GM12878 (cell line): Measurements from ENCODE around the gene RIOX2. TPM values are rescaled to one million over a fixed set of nuclear protein-coding genes. Genes with fewer than 3 reads are reported as not detected.

Experiments used
- ATAC-seq: fragments of 200-7000 bp; cut with Tn5 transposase; 3 replicates; pipeline ENCODE4 v1.9.1; 2020; ENCODE audit warnings: mild to moderate bottlenecking, moderate library complexity
- BruUV-seq: library from RNA; stranded (reverse); fragments of 400-500 nt; replicated peaks from 2 replicates; lab custom pipeline; 2021; lab: Mats Ljungman, UMichigan
- CTCF ChIA-PET: fragments of 300-600 bp; sonication (Branson Sonifier 250); formaldehyde crosslinking; extraction: SDS; loops from one replicate; lab custom pipeline; 2021; ENCODE audit warnings: inconsistent platforms; lab: Yijun Ruan, JAX
- POLR2A ChIA-PET: fragments of 350-600 bp; formaldehyde crosslinking; extraction: SDS; loops from one replicate; lab custom pipeline; 2021; ENCODE audit warnings: inconsistent platforms; lab: Charles Lee
- RAD21 ChIA-PET: fragments of 300-600 bp; sonication (Branson Sonifier 250); formaldehyde crosslinking; loops from one replicate; lab custom pipeline; 2023; ENCODE audit warnings: antibody characterized with exemption; ENCODE audit not compliant: unreplicated experiment; lab: Charles Lee
- SMC1A ChIA-PET: fragments of 300-600 bp; sonication (Branson Sonifier 250); formaldehyde crosslinking; loops from one replicate; lab custom pipeline; 2023; ENCODE audit not compliant: unreplicated experiment, uncharacterized antibody; lab: Charles Lee
- DNase-seq: peaks from one replicate; pipeline ENCODE4 v3.0.0-alpha.2; 2011; ENCODE audit warnings: low read depth, low spot score
- FAIRE-seq: peaks from 3 replicates; lab custom pipeline; 2011; peaks lifted over from hg19 to GRCh38; lab: Jason Lieb, UNC
- H2AFZ ChIP-seq: 2 replicates; pipeline ENCODE4 v1.6.0; 2011; ENCODE audit warnings: low read depth, low read length, control low read depth; ENCODE audit not compliant: control insufficient read depth
- H3K27ac ChIP-seq: 2 replicates; pipeline ENCODE4 v1.5.1; 2011; ENCODE audit warnings: control low read depth; ENCODE audit not compliant: control insufficient read depth, insufficient read depth
- H3K27me3 ChIP-seq, 2 experiments: replicated peaks in 1 of 2; 2 replicates each; pipeline versions ENCODE4 v1.6.0 to v1.6.1; 2011; ENCODE audit warnings: low read length in 1 of 2; ENCODE audit not compliant: control insufficient read depth in 2 of 2, insufficient read depth in 2 of 2
- H3K36me3 ChIP-seq, 2 experiments: 2 replicates each; pipeline ENCODE4 v1.5.1; 2011; ENCODE audit warnings: low read length in 1 of 2; ENCODE audit not compliant: control insufficient read depth in 2 of 2, insufficient read depth in 2 of 2
- H3K4me1 ChIP-seq: 2 replicates; pipeline ENCODE4 v1.6.1; 2011; ENCODE audit warnings: mild to moderate bottlenecking, low read length, moderate library complexity, mixed read lengths; ENCODE audit not compliant: control insufficient read depth, insufficient read depth
- H3K4me2 ChIP-seq: 2 replicates; pipeline ENCODE4 v1.6.0; 2011; ENCODE audit warnings: control low read depth; ENCODE audit not compliant: control insufficient read depth, insufficient read depth
- H3K4me3 ChIP-seq: fragments of 200-600 bp; sonication (generic); 2 replicates; pipeline ENCODE4 v1.5.1; 2016
- H3K79me2 ChIP-seq: 2 replicates; pipeline ENCODE4 v1.6.0; 2011; ENCODE audit warnings: low read length; ENCODE audit not compliant: control insufficient read depth, insufficient read depth
- H3K9ac ChIP-seq: 2 replicates; pipeline ENCODE4 v1.8.0; 2011; ENCODE audit warnings: low read length, control low read depth, mixed read lengths; ENCODE audit not compliant: control insufficient read depth, insufficient read depth
- H3K9me3 ChIP-seq: replicated peaks from 3 replicates; pipeline ENCODE4 v1.5.1; 2011; ENCODE audit warnings: mild to moderate bottlenecking, low read length; ENCODE audit not compliant: control insufficient read depth, insufficient read depth
- H4K20me1 ChIP-seq: 2 replicates; pipeline ENCODE4 v1.6.0; 2011; ENCODE audit not compliant: control insufficient read depth, insufficient read depth
- BRCA1 ChIP-seq: IDR thresholded peaks from 2 replicates; pipeline ENCODE4 v1.6.1; 2011; ENCODE audit warnings: low read depth, low read length, improper control_type of control experiment
- CHD2 ChIP-seq: IDR thresholded peaks from 2 replicates; pipeline ENCODE4 v1.6.1; 2011; ENCODE audit warnings: low read depth, low read length, improper control_type of control experiment, borderline replicate concordance
- GABPA ChIP-seq: IDR thresholded peaks from 2 replicates; pipeline ENCODE4 v1.6.1; 2014; ENCODE audit warnings: antibody characterized with exemption, low read depth, mild to moderate bottlenecking, inconsistent platforms
- IKZF2 ChIP-seq, 2 experiments: fragments of 450-650 bp; IDR thresholded peaks; 2 replicates each; pipeline ENCODE4 v1.6.1; 2017; ENCODE audit warnings: mild to moderate bottlenecking in 2 of 2, moderate library complexity in 2 of 2
- JUND ChIP-seq: IDR thresholded peaks from 2 replicates; pipeline ENCODE4 v1.6.1; 2012; ENCODE audit warnings: low read depth, mild to moderate bottlenecking, low read length, improper control_type of control experiment, moderate library complexity
- KLF5 ChIP-seq: fragments of 450-650 bp; IDR thresholded peaks from 2 replicates; pipeline ENCODE4 v1.6.1; 2014; ENCODE audit warnings: mild to moderate bottlenecking; ENCODE audit not compliant: partially characterized antibody
- MTA3 ChIP-seq: IDR thresholded peaks from 2 replicates; pipeline ENCODE4 v1.6.1; 2012; ENCODE audit warnings: low read length, inconsistent platforms, borderline replicate concordance
- POU2F2 ChIP-seq: IDR thresholded peaks from 3 replicates; pipeline ENCODE4 v1.6.1; 2011; ENCODE audit warnings: low read depth, mild to moderate bottlenecking, low read length, borderline replicate concordance
- REST ChIP-seq: IDR thresholded peaks from 2 replicates; pipeline ENCODE4 v1.6.1; 2012; ENCODE audit warnings: mild to moderate bottlenecking, low read depth, low read length
- ZNF274 ChIP-seq: IDR thresholded peaks from one replicate; pipeline ENCODE4 v1.8.0; 2011; ENCODE audit not compliant: insufficient read length, insufficient read depth
- WGBS: methylation state at CpG from one replicate; pipeline ENCODE4 v1.1.6; 2016; ENCODE audit warnings: low lambda C conversion rate; ENCODE audit not compliant: insufficient replicate concordance, insufficient coverage; ENCODE audit errors: missing lambda C conversion rate; 5-methylcytosine and 5-hydroxymethylcytosine counted together
- in situ Hi-C: fragments of 300-500 bp; cut with MboI; formaldehyde crosslinking; loops from 9 replicates; pipeline ENCODE4 v1.14.3; 2018; ENCODE audit warnings: mixed read lengths
- intact Hi-C: fragments of 100-400 bp; cut with micrococcal nuclease; formaldehyde crosslinking; loops from one replicate; pipeline ENCODE4 v1.14.2; 2022; ENCODE audit not compliant: unreplicated experiment
- polyA plus RNA-seq, 11 experiments: library from polyadenylated mRNA; depleted of rRNA in 4 of 11; unstranded in 6 of 11; stranded (reverse) in 5 of 11; fragments of >200 nt; fragmentation: Nextera tagmentation in 4 of 11; fragmentation: Illumina TruSeq in 1 of 11; extraction: Ambion mirVana in 4 of 11; extraction: Trizol in 1 of 11; gene quantifications; 1 replicate in 1 of 11; 2 replicates in 10 of 11; pipeline versions ENCODE4 v1.2.1 to v1.2.3, GENCODE V29; 2011 to 2016; ENCODE audit warnings: inconsistent platforms in 2 of 11, missing spikeins in 2 of 11, low read depth in 1 of 11
- total RNA-seq, 4 experiments: library from RNA; depleted of rRNA in 3 of 4; stranded (reverse); fragments of >200 nt in 3 of 4; fragmentation: Illumina TruSeq in 1 of 4; extraction: Trizol in 1 of 4; gene quantifications; 2 replicates each; pipeline versions ENCODE4 v1.2.1 to v1.2.3, GENCODE V29; 2013 to 2021

The RIOX2 gene
- total and polyA plus RNA-seq, 10 of the 15 experiments (the other 5 are each of a cell fraction or from before 2014, with no cell fraction given) = 24.1 to 52.6 (median 44.0) TPM

- FAIRE-seq (no peak), ATAC-seq (no peak), DNase-seq (no peak)
- ChIA-PET POLR2A (no interaction called here), CTCF (no interaction called here), RAD21 (no interaction called here), SMC1A (no interaction called here)
- H3K4me1 ChIP-seq = no peaks in the 10 kb centered on the region
- TF ChIP-seq IKZF2 (IDR thresholded peaks at IDR 0.05) = no peak
- no peak for TF ChIP-seq KLF5
- TF ChIP-seq GABPA = no peak
- TF ChIP-seq CHD2 = no peak
- no peak for TF ChIP-seq MTA3
- no peak for TF ChIP-seq REST
- TF ChIP-seq JUND = no peak
- TF ChIP-seq ZNF274 = no peak
- no peak for TF ChIP-seq BRCA1
- no peak for TF ChIP-seq POU2F2
- H3K27me3 ChIP-seq = no peaks in the 10 kb centered on the region
- WGBS = 79% methylated on average over 2 of the region's 2 CpGs
- in situ Hi-C loops = no loop called here
- no peak overlapping the region for H3K4me2 ChIP-seq
- no peak overlapping the region for H3K4me3 ChIP-seq
- peaks cover 10 to 45% of the 10 kb centered on the region in 2 experiments for H3K36me3 ChIP-seq
- intact Hi-C loops = no loop called here
- no peaks in the 10 kb centered on the region for H3K9me3 ChIP-seq
- H2AFZ ChIP-seq = no peak overlapping the region
- H3K27ac ChIP-seq = no peak overlapping the region
- no peaks in the 10 kb centered on the region for H4K20me1 ChIP-seq
- BruUV-seq = no TSS peak
- H3K9ac ChIP-seq = no peak overlapping the region
- H3K79me2 ChIP-seq = no peaks in the 10 kb centered on the region
Observed at GRCh38 chr3:97949110-97949485, 23.1 kb downstream of the RIOX2 start.
